Thyroid gland (tissue), 4 donors: ENCODE measurements around the gene AK6. TPM values are rescaled to one million over a fixed set of nuclear protein-coding genes. Genes with fewer than 3 reads are reported as not detected.
"Not testable (repeated sequence)": the region's sequence is repeated elsewhere in the genome, so short reads cannot be mapped to it uniquely, and the experiment has no call there.

Experiments used
- DNase-seq, 2 donors: peaks; one replicate each; pipeline ENCODE4 v3.0.0-alpha.2; 2019
- H3K27ac ChIP-seq, 3 donors: fragments of 200-600 bp; sonication (generic); 1 replicate in 2 of 3; 2 replicates in 1 of 3; pipeline ENCODE4 v1.5.1; 2016 to 2019; ENCODE audit warnings: mild to moderate bottlenecking in 1 of 3, moderate library complexity in 1 of 3
- H3K27me3 ChIP-seq: fragments of 200-600 bp; sonication (generic); one replicate; pipeline ENCODE4 v1.5.1; 2019
- H3K36me3 ChIP-seq, 2 donors: fragments of 200-600 bp; sonication (generic); one replicate each; pipeline ENCODE4 v1.5.1; 2016 to 2019
- H3K4me1 ChIP-seq, 2 donors: fragments of 200-600 bp; sonication (generic); one replicate each; pipeline ENCODE4 v1.5.1; 2017 to 2019
- H3K4me3 ChIP-seq, 3 donors: fragments of 200-600 bp; sonication (generic); replicated peaks in 1 of 3; 1 replicate in 2 of 3; 2 replicates in 1 of 3; pipeline ENCODE4 v1.5.1; 2016; ENCODE audit warnings: mild to moderate bottlenecking in 1 of 3
- H3K9me3 ChIP-seq: fragments of 200-600 bp; sonication (generic); one replicate; pipeline ENCODE4 v1.5.1; 2017
- POLR2A ChIP-seq, 2 donors: fragments of 450-650 bp; IDR thresholded peaks; one replicate each; pipeline ENCODE4 v1.6.1; 2017; ENCODE audit warnings: antibody characterized with exemption in 2 of 2, mild to moderate bottlenecking in 2 of 2, moderate library complexity in 1 of 2
- WGBS, 2 donors: methylation state at CpG; one replicate each; pipeline ENCODE4 v1.1.5; 2017; 5-methylcytosine and 5-hydroxymethylcytosine counted together
- intact Hi-C: fragments of 100-400 bp; cut with DNase I; formaldehyde crosslinking; loops from one replicate; pipeline ENCODE4 v1.15.1; 2023
- total RNA-seq, 4 donors: library from RNA; depleted of rRNA; stranded (reverse); fragments of >200 nt; gene quantifications; one replicate each; pipeline ENCODE4 v1.2.3, GENCODE V29; 2016
- TF ChIP-seq, protein P1 (sequence below), 6 experiments: fragments of 200-600 bp in 3 of 6; fragments of 450-650 bp in 3 of 6; sonication (generic) in 3 of 6; IDR thresholded peaks; one replicate each; pipeline ENCODE4 v1.5.1; 2016 to 2019; ENCODE audit warnings: antibody characterized with exemption in 6 of 6, mild to moderate bottlenecking in 2 of 6, inconsistent platforms in 1 of 6, moderate library complexity in 1 of 6

AK6 gene
- total RNA-seq, 4 donors from 2014 or later = 13.1 to 32.6 (median 23.9) TPM

GRCh38 chr5:69374911-69375446, 5.7 kb upstream of the AK6 start:
- no peak overlapping the region for H3K27ac ChIP-seq
- no peaks in the 10 kb centered on the region for H3K27me3 ChIP-seq
- no peaks in the 10 kb centered on the region for H3K9me3 ChIP-seq
- no peak for TF ChIP-seq POLR2A (IDR thresholded peaks at IDR 0.05)
- TF ChIP-seq, protein P1, sequence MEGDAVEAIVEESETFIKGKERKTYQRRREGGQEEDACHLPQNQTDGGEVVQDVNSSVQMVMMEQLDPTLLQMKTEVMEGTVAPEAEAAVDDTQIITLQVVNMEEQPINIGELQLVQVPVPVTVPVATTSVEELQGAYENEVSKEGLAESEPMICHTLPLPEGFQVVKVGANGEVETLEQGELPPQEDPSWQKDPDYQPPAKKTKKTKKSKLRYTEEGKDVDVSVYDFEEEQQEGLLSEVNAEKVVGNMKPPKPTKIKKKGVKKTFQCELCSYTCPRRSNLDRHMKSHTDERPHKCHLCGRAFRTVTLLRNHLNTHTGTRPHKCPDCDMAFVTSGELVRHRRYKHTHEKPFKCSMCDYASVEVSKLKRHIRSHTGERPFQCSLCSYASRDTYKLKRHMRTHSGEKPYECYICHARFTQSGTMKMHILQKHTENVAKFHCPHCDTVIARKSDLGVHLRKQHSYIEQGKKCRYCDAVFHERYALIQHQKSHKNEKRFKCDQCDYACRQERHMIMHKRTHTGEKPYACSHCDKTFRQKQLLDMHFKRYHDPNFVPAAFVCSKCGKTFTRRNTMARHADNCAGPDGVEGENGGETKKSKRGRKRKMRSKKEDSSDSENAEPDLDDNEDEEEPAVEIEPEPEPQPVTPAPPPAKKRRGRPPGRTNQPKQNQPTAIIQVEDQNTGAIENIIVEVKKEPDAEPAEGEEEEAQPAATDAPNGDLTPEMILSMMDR (IDR thresholded peaks at IDR 0.05) = no peak
- no peak overlapping the region for H3K4me3 ChIP-seq
- peaks cover 0 to 6% of the 10 kb centered on the region in 2 donors for H3K36me3 ChIP-seq
- WGBS, 2 donors = 90 to 94% methylated on average over 4 of the region's 4 CpGs
- peaks cover 4 to 10% of the 10 kb centered on the region in 2 donors for H3K4me1 ChIP-seq
- intact Hi-C loops = no loop called here
- no peak for DNase-seq

GRCh38 chr5:69372394-69372793, 3.1 kb upstream of the AK6 start:
- no peaks in the 10 kb centered on the region for H3K9me3 ChIP-seq
- no peak overlapping the region for H3K27ac ChIP-seq
- H3K36me3 ChIP-seq = peaks cover 0 to 6% of the 10 kb centered on the region in 2 donors
- peaks cover 9 to 21% of the 10 kb centered on the region in 2 donors for H3K4me1 ChIP-seq
- no peak for DNase-seq
- H3K4me3 ChIP-seq = no peak overlapping the region
- intact Hi-C loops = no loop called here
- no peaks in the 10 kb centered on the region for H3K27me3 ChIP-seq
- TF ChIP-seq POLR2A (IDR thresholded peaks at IDR 0.05) = no peak
- TF ChIP-seq, protein P1 (IDR thresholded peaks at IDR 0.05) = no peak
- 96 to 97% methylated on average over 5 of the region's 5 CpGs for WGBS, 2 donors

DNA sequence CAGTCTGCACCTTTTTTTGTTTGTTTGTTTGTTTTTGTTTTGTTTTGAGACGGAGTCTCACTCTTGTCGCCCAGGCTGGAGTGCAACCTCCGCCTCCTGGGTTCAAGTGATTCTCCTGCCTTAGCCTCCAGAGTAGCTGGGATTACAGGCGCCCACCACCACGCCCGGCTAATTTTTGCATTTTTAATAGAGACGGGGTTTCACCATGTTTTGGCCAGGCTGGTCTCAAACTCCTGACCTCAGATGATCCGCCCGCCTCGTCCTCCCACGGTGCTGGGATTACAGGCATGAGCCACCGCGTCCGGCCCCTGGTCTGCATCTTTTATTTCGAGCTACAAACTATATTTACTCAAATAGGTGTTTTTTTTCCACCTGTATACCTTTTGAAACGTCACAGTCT, 1.0 kb upstream of the AK6 start:
- WGBS, 2 donors = 1 to 4% methylated on average over 16 of the region's 16 CpGs
- peak in 1 of 2 donors; percentile 4 for DNase-seq
- H3K27me3 ChIP-seq, H3K36me3 ChIP-seq, H3K9me3 ChIP-seq, intact Hi-C loops: not testable (repeated sequence)
- H3K4me1 ChIP-seq = peaks cover 9 to 21% of the 10 kb centered on the region in 2 donors
- peak overlapping the region in 1 of 3 donors; percentile 99 for H3K27ac ChIP-seq
- H3K4me3 ChIP-seq = peak overlapping the region; percentile 67 to 97 (median 80)

GRCh38 chr5:69368458-69369339, 621 bp downstream of the AK6 start:
- DNase-seq = no peak
- no peaks in the 10 kb centered on the region for H3K27me3 ChIP-seq
- peaks cover 9 to 21% of the 10 kb centered on the region in 2 donors for H3K4me1 ChIP-seq
- H3K9me3 ChIP-seq = no peaks in the 10 kb centered on the region
- WGBS, 2 donors = 3 to 4% methylated on average over 28 to 37 of the region's 39 CpGs
- H3K36me3 ChIP-seq = peaks cover 6 to 14% of the 10 kb centered on the region in 2 donors
- peak overlapping the region; percentile 67 to 97 (median 80) for H3K4me3 ChIP-seq
- intact Hi-C loops = no loop called here
- no peak for TF ChIP-seq POLR2A (IDR thresholded peaks at IDR 0.05)
- TF ChIP-seq, protein P1 (IDR thresholded peaks at IDR 0.05) = no peak
- H3K27ac ChIP-seq = peak overlapping the region; percentile 97 to 99 (median 97)

DNA sequence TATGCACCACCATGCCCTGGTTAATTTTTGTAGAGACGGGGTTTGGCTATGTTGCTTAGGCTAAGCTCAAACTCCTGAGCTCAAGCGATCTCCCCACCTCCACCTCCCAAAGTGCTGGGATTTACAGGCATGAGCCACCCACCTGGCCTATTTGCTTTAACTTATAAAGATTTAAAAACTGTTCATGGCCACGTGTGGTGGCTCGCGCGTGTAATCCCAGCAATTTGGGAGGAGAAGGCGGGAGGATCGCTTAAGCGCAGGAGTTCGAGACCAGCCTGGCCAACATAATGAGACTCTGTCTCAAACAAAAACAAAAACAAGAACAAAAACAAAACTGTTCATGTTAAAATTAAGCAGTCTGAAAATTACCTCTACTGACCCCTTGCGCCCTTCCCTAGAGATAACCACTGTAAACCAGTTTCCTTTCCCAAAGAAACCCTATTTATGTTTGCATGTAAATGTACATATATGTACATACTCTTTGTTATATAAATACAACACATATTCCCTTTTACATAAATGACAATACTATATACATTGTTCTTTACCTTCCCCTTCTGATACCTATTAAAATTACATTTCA, 1.5 kb downstream of the AK6 start:
- intact Hi-C loops = no loop called here
- WGBS, 2 donors = 94 to 95% methylated on average over 11 of the region's 11 CpGs
- Histone ChIP-seq H3K27ac (no peak overlapping the region), H3K9me3 (no peaks in the 10 kb centered on the region), H3K27me3 (no peaks in the 10 kb centered on the region), H3K4me3 (no peak overlapping the region), H3K36me3 (peaks cover 6 to 15% of the 10 kb centered on the region in 2 donors), H3K4me1 (peaks cover 9 to 21% of the 10 kb centered on the region in 2 donors)
- no peak for DNase-seq
- TF ChIP-seq POLR2A (IDR thresholded peaks at IDR 0.05) = no peak
- TF ChIP-seq, protein P1 (IDR thresholded peaks at IDR 0.05) = no peak
